ENCODE results near the gene PEDS1. TPM values are rescaled to one million over a fixed set of nuclear protein-coding genes. Genes with fewer than 3 reads are reported as not detected.

Gene PEDS1
- total and polyA plus RNA-seq, 2 of the 13 experiments (the other 11 are each of a cell fraction or from before 2014, with no cell fraction given): 30.5 to 93.9 TPM

DNA sequence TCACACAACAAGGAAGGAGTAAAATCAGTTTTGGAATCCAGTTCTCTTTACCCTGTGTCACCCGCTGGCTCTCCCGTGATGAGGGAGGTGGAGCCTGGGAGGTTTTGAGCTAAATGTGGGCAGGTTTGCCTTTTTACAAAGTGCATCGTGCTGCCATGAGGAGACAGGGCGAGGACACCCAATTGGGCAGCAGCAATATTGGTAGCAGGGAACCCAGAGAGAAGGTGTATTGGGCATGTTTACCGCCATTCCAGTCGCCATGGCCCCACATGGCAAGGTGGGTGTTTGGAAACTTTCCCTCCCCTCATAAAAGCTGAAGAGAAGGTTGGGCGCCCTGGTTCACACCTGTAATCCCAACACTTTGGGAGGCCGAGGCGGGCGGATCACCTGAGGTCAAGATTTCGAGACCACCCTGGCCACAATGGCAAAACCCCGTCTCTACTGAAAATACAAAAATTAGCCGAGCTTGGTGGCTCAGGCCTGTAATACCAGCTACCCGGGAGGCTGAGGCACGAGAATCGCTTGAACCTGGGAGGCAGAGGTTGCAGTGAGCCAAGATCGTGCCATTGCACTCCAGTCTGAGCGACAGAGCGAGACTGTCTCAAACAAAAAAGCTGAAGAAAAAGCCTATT, 37.0 kb downstream of the PEDS1 start (continued):
- TF ChIP-seq, protein P1, sequence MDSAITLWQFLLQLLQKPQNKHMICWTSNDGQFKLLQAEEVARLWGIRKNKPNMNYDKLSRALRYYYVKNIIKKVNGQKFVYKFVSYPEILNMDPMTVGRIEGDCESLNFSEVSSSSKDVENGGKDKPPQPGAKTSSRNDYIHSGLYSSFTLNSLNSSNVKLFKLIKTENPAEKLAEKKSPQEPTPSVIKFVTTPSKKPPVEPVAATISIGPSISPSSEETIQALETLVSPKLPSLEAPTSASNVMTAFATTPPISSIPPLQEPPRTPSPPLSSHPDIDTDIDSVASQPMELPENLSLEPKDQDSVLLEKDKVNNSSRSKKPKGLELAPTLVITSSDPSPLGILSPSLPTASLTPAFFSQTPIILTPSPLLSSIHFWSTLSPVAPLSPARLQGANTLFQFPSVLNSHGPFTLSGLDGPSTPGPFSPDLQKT (CRISPR knock-in tag; IDR thresholded peaks at IDR 0.05; ENCODE audit: borderline replicate concordance): no peak
- no peak for TF ChIP-seq ZFP82 (CRISPR knock-in tag; IDR thresholded peaks at IDR 0.05; ENCODE audit: borderline replicate concordance)
- TF ChIP-seq RAD51 (IDR thresholded peaks at IDR 0.05; ENCODE audit: borderline replicate concordance): no peak
- no peak for TF ChIP-seq NFIC (IDR thresholded peaks at IDR 0.05; ENCODE audit: low read length)
- no peak for TF ChIP-seq SNAPC4 (CRISPR knock-in tag; IDR thresholded peaks at IDR 0.05)
- no peak for TF ChIP-seq ZNF800 (CRISPR knock-in tag; IDR thresholded peaks at IDR 0.05)
- no peak for TF ChIP-seq ZNF367 (CRISPR knock-in tag; IDR thresholded peaks at IDR 0.05; ENCODE audit: borderline replicate concordance)
- TF ChIP-seq TBX3 (IDR thresholded peaks at IDR 0.05; ENCODE audit: borderline replicate concordance): no peak
- no peak for TF ChIP-seq HMGA1 (CRISPR knock-in tag; conservative IDR thresholded peaks at IDR 0.05)
- no peak for TF ChIP-seq HINFP (CRISPR knock-in tag; IDR thresholded peaks at IDR 0.05; ENCODE audit: low read depth)
- TF ChIP-seq AHR (CRISPR knock-in tag; IDR thresholded peaks at IDR 0.05): no peak
- TF ChIP-seq, protein P2, sequence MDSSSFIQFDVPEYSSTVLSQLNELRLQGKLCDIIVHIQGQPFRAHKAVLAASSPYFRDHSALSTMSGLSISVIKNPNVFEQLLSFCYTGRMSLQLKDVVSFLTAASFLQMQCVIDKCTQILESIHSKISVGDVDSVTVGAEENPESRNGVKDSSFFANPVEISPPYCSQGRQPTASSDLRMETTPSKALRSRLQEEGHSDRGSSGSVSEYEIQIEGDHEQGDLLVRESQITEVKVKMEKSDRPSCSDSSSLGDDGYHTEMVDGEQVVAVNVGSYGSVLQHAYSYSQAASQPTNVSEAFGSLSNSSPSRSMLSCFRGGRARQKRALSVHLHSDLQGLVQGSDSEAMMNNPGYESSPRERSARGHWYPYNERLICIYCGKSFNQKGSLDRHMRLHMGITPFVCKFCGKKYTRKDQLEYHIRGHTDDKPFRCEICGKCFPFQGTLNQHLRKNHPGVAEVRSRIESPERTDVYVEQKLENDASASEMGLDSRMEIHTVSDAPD (CRISPR knock-in tag; IDR thresholded peaks at IDR 0.05): no peak
- no peak for TF ChIP-seq SRSF1 (optimal IDR thresholded peaks at IDR 0.05; ENCODE audit: low read depth, low read length)
- TF ChIP-seq SUZ12 (IDR thresholded peaks at IDR 0.05; ENCODE audit: low read depth, low read length): no peak
- TF ChIP-seq, protein P3, sequence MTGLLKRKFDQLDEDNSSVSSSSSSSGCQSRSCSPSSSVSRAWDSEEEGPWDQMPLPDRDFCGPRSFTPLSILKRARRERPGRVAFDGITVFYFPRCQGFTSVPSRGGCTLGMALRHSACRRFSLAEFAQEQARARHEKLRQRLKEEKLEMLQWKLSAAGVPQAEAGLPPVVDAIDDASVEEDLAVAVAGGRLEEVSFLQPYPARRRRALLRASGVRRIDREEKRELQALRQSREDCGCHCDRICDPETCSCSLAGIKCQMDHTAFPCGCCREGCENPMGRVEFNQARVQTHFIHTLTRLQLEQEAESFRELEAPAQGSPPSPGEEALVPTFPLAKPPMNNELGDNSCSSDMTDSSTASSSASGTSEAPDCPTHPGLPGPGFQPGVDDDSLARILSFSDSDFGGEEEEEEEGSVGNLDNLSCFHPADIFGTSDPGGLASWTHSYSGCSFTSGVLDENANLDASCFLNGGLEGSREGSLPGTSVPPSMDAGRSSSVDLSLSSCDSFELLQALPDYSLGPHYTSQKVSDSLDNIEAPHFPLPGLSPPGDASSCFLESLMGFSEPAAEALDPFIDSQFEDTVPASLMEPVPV (CRISPR knock-in tag; IDR thresholded peaks at IDR 0.05): no peak

Measured in HepG2 (cell line).